Measurements from ENCODE around the gene HOXD12.

GRCh38 chr2:176103742-176104315 is 4.2 kb downstream of the HOXD12 start:
- TF ChIP-seq CTCF (IDR thresholded peaks at IDR 0.05) (no peak), POLR2A (IDR thresholded peaks at IDR 0.05) (no peak)
